Endothelial cell of umbilical vein (primary cell): Measurements from ENCODE around the gene NDUFS6.

Experiments
- CTCF ChIP-seq, 2 donors: IDR thresholded peaks; 1 replicate in 1 of 2; 2 replicates in 1 of 2; pipeline ENCODE4 v1.5.1; 2011; ENCODE audit warnings: low read length in 2 of 2, mild to moderate bottlenecking in 2 of 2, moderate library complexity in 2 of 2, control low read depth in 1 of 2, inconsistent platforms in 1 of 2, low read depth in 1 of 2; ENCODE audit not compliant: insufficient read depth in 1 of 2; ENCODE audit errors: extremely low read depth in 1 of 2
- EZH2 ChIP-seq: IDR thresholded peaks from 2 replicates; pipeline ENCODE4 v1.6.1; 2012; ENCODE audit warnings: borderline replicate concordance, low read depth, mild to moderate bottlenecking, moderate library complexity, low read length, inconsistent platforms; ENCODE audit not compliant: severe bottlenecking
- FOS ChIP-seq: IDR thresholded peaks from 2 replicates; pipeline ENCODE4 v1.6.1; 2011; ENCODE audit warnings: mild to moderate bottlenecking, low read length, moderate library complexity, borderline replicate concordance; ENCODE audit not compliant: insufficient read depth
- MAX ChIP-seq: IDR thresholded peaks from 2 replicates; pipeline ENCODE4 v1.6.1; 2011; ENCODE audit not compliant: insufficient read depth, insufficient read length
- MYC ChIP-seq: IDR thresholded peaks from one replicate; pipeline ENCODE4 v1.6.1; 2011; ENCODE audit warnings: mild to moderate bottlenecking, low read depth, low read length
- POLR2A ChIP-seq: IDR thresholded peaks from 2 replicates; pipeline ENCODE4 v1.6.1; 2012; ENCODE audit warnings: low read depth, mild to moderate bottlenecking, control low read depth, low read length
- POLR2AphosphoS5 ChIP-seq: IDR thresholded peaks from 2 replicates; pipeline ENCODE4 v1.6.1; 2012; ENCODE audit warnings: low read depth, mild to moderate bottlenecking, control low read depth, low read length, moderate library complexity; ENCODE audit not compliant: insufficient read depth

GRCh38 chr5:1842004-1842819 is 41.0 kb downstream of the NDUFS6 start:
- no peak for TF ChIP-seq POLR2AphosphoS5
- TF ChIP-seq POLR2A = no peak
- no peak for TF ChIP-seq EZH2
- no peak for TF ChIP-seq CTCF (IDR thresholded peaks at IDR 0.05; ENCODE audit: extremely low read depth in 1 of 2, insufficient read depth in 1 of 2, low read depth in 1 of 2, low read length in 2 of 2)
- TF ChIP-seq FOS = no peak
- no peak for TF ChIP-seq MYC
- no peak for TF ChIP-seq MAX
